ENCODE measurements around the gene DCHS2.

Gene DCHS2

DNA sequence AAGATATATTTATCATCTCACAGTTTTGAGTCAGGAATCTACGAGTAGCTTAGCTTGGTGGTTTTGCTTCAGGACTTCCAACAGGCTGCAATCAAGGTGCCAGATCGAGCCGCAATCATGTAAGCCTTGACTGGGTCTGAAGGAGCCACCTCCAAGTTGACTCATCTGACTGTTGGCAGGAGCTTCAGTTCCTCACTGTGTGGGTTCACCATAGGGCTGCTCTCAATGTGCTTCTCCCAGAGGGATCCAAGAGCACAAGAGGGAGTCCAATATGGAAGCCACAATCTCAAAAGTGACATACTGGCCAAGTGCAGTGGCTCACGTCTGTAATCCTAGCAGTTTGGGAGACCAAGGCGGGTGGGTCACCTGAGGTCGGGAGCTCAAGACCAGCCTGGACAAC is 26.5 kb downstream of the DCHS2 start:
- TF ChIP-seq, protein P1, sequence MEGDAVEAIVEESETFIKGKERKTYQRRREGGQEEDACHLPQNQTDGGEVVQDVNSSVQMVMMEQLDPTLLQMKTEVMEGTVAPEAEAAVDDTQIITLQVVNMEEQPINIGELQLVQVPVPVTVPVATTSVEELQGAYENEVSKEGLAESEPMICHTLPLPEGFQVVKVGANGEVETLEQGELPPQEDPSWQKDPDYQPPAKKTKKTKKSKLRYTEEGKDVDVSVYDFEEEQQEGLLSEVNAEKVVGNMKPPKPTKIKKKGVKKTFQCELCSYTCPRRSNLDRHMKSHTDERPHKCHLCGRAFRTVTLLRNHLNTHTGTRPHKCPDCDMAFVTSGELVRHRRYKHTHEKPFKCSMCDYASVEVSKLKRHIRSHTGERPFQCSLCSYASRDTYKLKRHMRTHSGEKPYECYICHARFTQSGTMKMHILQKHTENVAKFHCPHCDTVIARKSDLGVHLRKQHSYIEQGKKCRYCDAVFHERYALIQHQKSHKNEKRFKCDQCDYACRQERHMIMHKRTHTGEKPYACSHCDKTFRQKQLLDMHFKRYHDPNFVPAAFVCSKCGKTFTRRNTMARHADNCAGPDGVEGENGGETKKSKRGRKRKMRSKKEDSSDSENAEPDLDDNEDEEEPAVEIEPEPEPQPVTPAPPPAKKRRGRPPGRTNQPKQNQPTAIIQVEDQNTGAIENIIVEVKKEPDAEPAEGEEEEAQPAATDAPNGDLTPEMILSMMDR (IDR thresholded peaks at IDR 0.05; ENCODE audit: low read depth, low read length) = no peak
- no peak overlapping the region for H3K4me3 ChIP-seq (ENCODE audit: low read depth, low read length)

DNA sequence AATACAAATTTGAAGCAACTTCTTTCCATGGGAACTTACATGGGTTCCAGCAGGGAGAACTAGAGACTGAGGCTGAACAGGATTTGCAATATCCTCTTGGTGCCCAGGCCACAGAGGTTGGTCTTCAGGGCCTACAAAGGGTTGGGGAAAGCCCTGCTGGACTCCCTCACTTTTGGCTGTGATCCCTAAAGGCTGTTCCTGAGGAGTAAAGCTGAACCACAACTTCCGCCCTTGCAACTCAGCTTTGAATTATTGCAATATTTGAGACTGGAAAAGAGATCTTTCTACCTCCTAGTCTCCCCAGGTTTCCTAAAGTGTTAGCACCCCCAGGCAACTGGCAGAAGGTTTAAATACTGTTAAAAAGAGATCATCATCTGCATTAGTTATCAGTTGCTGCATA is 26.9 kb downstream of the DCHS2 start:
- H3K4me3 ChIP-seq (ENCODE audit: low read depth, low read length) = no peak overlapping the region
- TF ChIP-seq, protein P1 (IDR thresholded peaks at IDR 0.05; ENCODE audit: low read depth, low read length) = no peak

DNA sequence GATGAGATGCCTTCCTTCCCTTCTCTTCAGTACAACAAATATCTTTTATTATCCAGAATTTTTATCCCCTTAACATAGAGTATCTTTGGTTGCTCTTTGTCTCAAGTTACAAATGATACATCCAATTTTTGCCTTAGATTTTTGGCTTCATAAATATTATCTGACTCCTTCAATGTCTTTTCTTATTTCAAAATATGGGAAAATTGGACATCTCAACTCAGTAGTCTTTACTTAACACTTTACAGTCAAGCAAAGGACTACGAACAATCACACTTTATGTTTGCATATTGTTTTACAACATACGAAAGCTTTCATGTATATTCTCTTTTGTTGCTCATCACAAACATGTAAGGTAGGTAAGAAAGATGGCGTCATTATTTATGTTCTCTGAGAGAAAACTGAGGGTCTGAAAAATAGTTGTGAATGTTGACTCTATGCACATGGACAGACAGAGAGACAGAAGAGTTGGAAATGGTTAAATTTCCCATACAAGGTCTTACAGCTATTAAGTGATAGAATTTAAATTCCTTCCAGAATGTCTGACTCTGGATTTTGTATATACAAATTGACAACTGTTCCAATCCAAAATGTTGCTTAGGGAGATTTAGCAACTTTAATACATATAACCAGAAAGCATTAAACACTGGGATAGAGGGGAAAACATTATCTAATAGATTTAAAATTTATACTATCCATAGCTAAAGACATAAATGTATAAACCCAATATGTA is 29.4 kb downstream of the DCHS2 start:
- H3K4me3 ChIP-seq (ENCODE audit: low read depth, low read length) = no peak overlapping the region
- TF ChIP-seq, protein P1 (IDR thresholded peaks at IDR 0.05; ENCODE audit: low read depth, low read length) = no peak

DNA sequence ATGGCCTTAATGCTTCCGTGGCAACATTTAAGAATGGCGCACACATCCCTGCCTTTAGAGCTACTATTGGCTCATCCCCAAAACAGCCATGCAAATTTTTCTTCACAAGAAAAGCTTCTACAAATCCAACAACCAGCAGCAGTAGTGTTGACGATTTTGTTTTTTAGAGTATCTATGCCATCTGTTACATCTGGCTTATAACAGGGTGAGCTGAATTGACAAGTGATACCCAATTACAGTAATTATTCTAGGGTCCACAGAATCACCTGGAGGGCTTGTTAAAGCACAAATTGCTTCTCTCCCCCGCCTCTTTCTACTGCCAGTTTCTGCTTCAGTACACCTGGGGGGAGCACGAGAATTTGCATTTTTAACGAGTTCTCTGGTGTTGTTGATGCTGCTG is 34.1 kb downstream of the DCHS2 start:
- H3K4me3 ChIP-seq (ENCODE audit: low read depth, low read length) = no peak overlapping the region
- TF ChIP-seq, protein P1 (IDR thresholded peaks at IDR 0.05; ENCODE audit: low read depth, low read length) = no peak

DNA sequence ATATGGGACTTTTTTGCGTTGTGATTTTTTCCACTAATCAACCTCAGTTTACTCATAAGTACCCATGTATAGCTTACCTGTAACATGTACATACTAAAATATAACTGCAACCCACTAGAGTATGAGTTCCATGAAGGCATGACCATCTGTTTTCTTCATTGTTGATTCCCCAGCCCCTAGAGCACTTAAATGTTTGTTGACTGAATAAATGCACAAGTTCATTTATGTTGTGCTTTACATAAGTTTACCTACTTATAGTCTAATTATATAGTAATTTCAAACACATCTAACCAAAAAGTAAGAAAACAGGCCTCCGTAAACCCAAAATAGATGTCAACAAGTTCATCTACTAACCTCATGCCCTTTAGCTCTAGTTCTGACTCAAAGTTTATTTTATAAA is 34.7 kb downstream of the DCHS2 start:
- H3K4me3 ChIP-seq (ENCODE audit: low read depth, low read length) = no peak overlapping the region
- TF ChIP-seq, protein P1 (IDR thresholded peaks at IDR 0.05; ENCODE audit: low read depth, low read length) = no peak

DNA sequence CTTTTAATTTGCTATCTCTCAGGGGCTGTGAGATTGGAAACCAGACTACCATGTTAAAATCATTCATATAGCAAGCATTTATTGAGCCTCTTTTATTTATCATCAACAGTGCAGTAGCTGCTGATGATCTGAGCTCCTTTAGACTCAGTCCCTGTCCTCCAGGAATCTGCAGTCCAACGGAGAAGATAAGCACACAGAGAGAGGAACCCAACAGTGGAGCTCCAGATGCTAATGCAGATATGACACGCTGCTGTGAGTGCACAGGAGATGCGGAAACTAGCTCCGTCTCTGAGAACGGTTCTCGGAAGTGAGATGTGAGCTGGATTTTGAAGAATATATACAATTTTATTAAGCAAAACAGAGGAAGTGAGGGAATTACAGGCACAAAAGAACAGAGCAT is 35.4 kb downstream of the DCHS2 start:
- TF ChIP-seq, protein P1 (IDR thresholded peaks at IDR 0.05; ENCODE audit: low read depth, low read length) = no peak
- no peak overlapping the region for H3K4me3 ChIP-seq (ENCODE audit: low read depth, low read length)

DNA sequence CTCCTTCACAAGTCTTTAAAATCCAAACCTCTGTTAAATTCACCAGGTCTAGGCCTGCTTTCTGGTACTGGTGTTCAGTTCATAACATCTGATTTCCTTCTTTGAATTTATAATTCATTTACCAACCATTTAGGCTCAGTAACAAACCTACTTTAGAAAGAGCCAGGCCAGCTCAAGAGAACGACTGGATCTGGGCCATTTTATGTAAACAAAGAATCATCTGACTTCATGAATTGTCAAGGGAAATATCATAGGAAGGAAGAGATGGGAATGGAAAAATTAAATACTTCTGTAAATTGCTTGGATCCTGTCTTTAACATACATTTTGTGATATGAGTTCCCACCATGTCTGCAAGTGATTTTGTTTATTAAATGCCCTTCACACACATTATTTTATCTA is 36.5 kb downstream of the DCHS2 start:
- TF ChIP-seq, protein P1 (IDR thresholded peaks at IDR 0.05; ENCODE audit: low read depth, low read length) = no peak
- no peak overlapping the region for H3K4me3 ChIP-seq (ENCODE audit: low read depth, low read length)

Data from WI38 (cell line).